Testis (tissue), 2 donors: ENCODE results near the gene SPOUT1.

ENCODE experiments used
- CTCF ChIP-seq, 3 experiments: fragments of 450-650 bp in 2 of 3; fragments of 200-600 bp in 1 of 3; sonication (generic) in 1 of 3; IDR thresholded peaks; one replicate each; pipeline ENCODE4 v1.5.1; 2016 to 2019; ENCODE audit warnings: antibody characterized with exemption in 3 of 3, mild to moderate bottlenecking in 2 of 3, moderate library complexity in 1 of 3
- POLR2A ChIP-seq: fragments of 450-650 bp; IDR thresholded peaks from one replicate; pipeline ENCODE4 v1.6.1; 2017; ENCODE audit warnings: antibody characterized with exemption, mild to moderate bottlenecking, moderate library complexity

- TF ChIP-seq POLR2A: no peak
- TF ChIP-seq CTCF (IDR thresholded peaks at IDR 0.05): no peak
Observed at GRCh38 chr9:128792978-128793686, 36.5 kb downstream of the SPOUT1 start.
